Mesenchymal stem cell (in vitro differentiated cells and primary cell): ENCODE measurements around the gene INVS.
"Not testable (repeated sequence)": the region's sequence is repeated elsewhere in the genome, so short reads cannot be mapped to it uniquely, and the experiment has no call there.

Experiments
- DNase-seq: peaks from one replicate; pipeline ENCODE4 v3.0.0-alpha.2; 2013
- H2AFZ ChIP-seq: one replicate; pipeline ENCODE4 v1.6.1; 2013; ENCODE audit warnings: low read depth, mild to moderate bottlenecking, control low read depth, inconsistent platforms, low read length, moderate library complexity
- H2AK5ac ChIP-seq: 2 replicates; pipeline ENCODE4 v1.6.1; 2013; ENCODE audit warnings: low read length, moderate library complexity, mild to moderate bottlenecking, inconsistent platforms; ENCODE audit not compliant: severe bottlenecking
- H2BK120ac ChIP-seq: one replicate; pipeline ENCODE4 v1.6.1; 2013; ENCODE audit warnings: low read depth, mild to moderate bottlenecking, inconsistent platforms, low read length, moderate library complexity
- H2BK12ac ChIP-seq, 2 experiments: one replicate each; pipeline ENCODE4 v1.6.1; 2013; ENCODE audit warnings: inconsistent platforms in 2 of 2, low read length in 2 of 2, mild to moderate bottlenecking in 2 of 2, moderate library complexity in 2 of 2, control low read depth in 1 of 2
- H2BK15ac ChIP-seq: one replicate; pipeline ENCODE4 v1.6.1; 2013; ENCODE audit warnings: mild to moderate bottlenecking, low read depth, inconsistent platforms; ENCODE audit not compliant: poor library complexity, severe bottlenecking
- H2BK5ac ChIP-seq: 2 replicates; pipeline ENCODE4 v1.6.1; 2013; ENCODE audit warnings: low read depth, mild to moderate bottlenecking, low read length, control low read depth, inconsistent platforms; ENCODE audit not compliant: poor library complexity, severe bottlenecking
- H3K14ac ChIP-seq, 2 experiments: one replicate each; pipeline ENCODE4 v1.6.1; 2013; ENCODE audit warnings: inconsistent platforms in 2 of 2, low read length in 2 of 2, control low read depth in 1 of 2, mild to moderate bottlenecking in 1 of 2, moderate library complexity in 1 of 2
- H3K18ac ChIP-seq, 2 experiments: one replicate each; pipeline ENCODE4 v1.6.1; 2013; ENCODE audit warnings: inconsistent platforms in 2 of 2, low read length in 2 of 2, control low read depth in 1 of 2, low read depth in 1 of 2, mild to moderate bottlenecking in 1 of 2
- H3K23ac ChIP-seq, 2 experiments: one replicate each; pipeline ENCODE4 v1.6.1; 2013; ENCODE audit warnings: inconsistent platforms in 2 of 2, low read length in 2 of 2, mild to moderate bottlenecking in 2 of 2, moderate library complexity in 2 of 2, control low read depth in 1 of 2
- H3K27ac ChIP-seq: 2 replicates; pipeline ENCODE4 v1.5.1; 2013; ENCODE audit warnings: mild to moderate bottlenecking, moderate library complexity, low read length, control low read depth, inconsistent platforms; ENCODE audit not compliant: poor library complexity, severe bottlenecking
- H3K27me3 ChIP-seq, 2 experiments: 2 replicates each; pipeline versions ENCODE4 v1.6.1 to v1.7.0; 2013; ENCODE audit warnings: low read length in 2 of 2, mild to moderate bottlenecking in 2 of 2, moderate library complexity in 2 of 2, control low read depth in 1 of 2, inconsistent platforms in 1 of 2; ENCODE audit not compliant: control insufficient read depth in 1 of 2, insufficient read depth in 1 of 2
- H3K36me3 ChIP-seq, 2 experiments: 2 replicates each; pipeline versions ENCODE4 v1.6.1 to v1.7.0; 2013; ENCODE audit warnings: low read length in 2 of 2, control low read depth in 1 of 2, inconsistent platforms in 1 of 2, low read depth in 1 of 2, mild to moderate bottlenecking in 1 of 2; ENCODE audit not compliant: insufficient read depth in 2 of 2, control insufficient read depth in 1 of 2
- H3K4ac ChIP-seq, 2 experiments: one replicate each; pipeline ENCODE4 v1.6.1; 2013; ENCODE audit warnings: inconsistent platforms in 2 of 2, low read length in 2 of 2, mild to moderate bottlenecking in 2 of 2, moderate library complexity in 2 of 2, control low read depth in 1 of 2, low read depth in 1 of 2
- H3K4me1 ChIP-seq: 2 replicates; pipeline ENCODE4 v1.6.1; 2013; ENCODE audit warnings: low read depth, low read length, control low read depth; ENCODE audit not compliant: control insufficient read depth, insufficient read depth
- H3K4me2 ChIP-seq: 2 replicates; pipeline ENCODE4 v1.6.1; 2013; ENCODE audit warnings: low read length, mild to moderate bottlenecking, inconsistent platforms; ENCODE audit not compliant: poor library complexity, severe bottlenecking
- H3K4me3 ChIP-seq, 2 experiments: 2 replicates each; pipeline versions ENCODE4 v1.5.1 to v1.7.0; 2013; ENCODE audit warnings: low read length in 2 of 2, mild to moderate bottlenecking in 2 of 2, control low read depth in 1 of 2, low read depth in 1 of 2; ENCODE audit not compliant: insufficient read depth in 1 of 2
- H3K79me1 ChIP-seq: replicated peaks from 2 replicates; pipeline ENCODE4 v1.6.1; 2013; ENCODE audit warnings: mild to moderate bottlenecking, control low read depth, low read length, inconsistent platforms; ENCODE audit not compliant: poor library complexity, severe bottlenecking
- H3K9ac ChIP-seq: 2 replicates; pipeline ENCODE4 v1.7.0; 2013; ENCODE audit warnings: mild to moderate bottlenecking, low read length, moderate library complexity
- H3K9me3 ChIP-seq: 2 replicates; pipeline ENCODE4 v1.7.0; 2013; ENCODE audit warnings: mild to moderate bottlenecking, low read length; ENCODE audit not compliant: control insufficient read depth
- H4K8ac ChIP-seq: one replicate; pipeline ENCODE4 v1.6.1; 2013; ENCODE audit warnings: inconsistent platforms, mild to moderate bottlenecking, low read length, moderate library complexity
- H4K91ac ChIP-seq: one replicate; pipeline ENCODE4 v1.6.1; 2013; ENCODE audit warnings: mild to moderate bottlenecking, low read length, inconsistent platforms
- WGBS: methylation state at CpG from one replicate; pipeline ENCODE4 v1.1.7; 2013; ENCODE audit warnings: mixed read lengths; 5-methylcytosine and 5-hydroxymethylcytosine counted together

Gene INVS

GRCh38 chr9:100063185-100063584, 35.9 kb upstream of the INVS start:
- peaks cover 0 to 15% of the 10 kb centered on the region in 2 experiments for H3K36me3 ChIP-seq
- peak overlapping the region; percentile 23 for H3K27ac ChIP-seq
- H3K4ac ChIP-seq, result no peak overlapping the region
- H3K18ac ChIP-seq, result no peak overlapping the region
- H2BK120ac ChIP-seq, result no peak overlapping the region
- H2BK5ac ChIP-seq, result no peak overlapping the region
- H3K9me3 ChIP-seq, result no peaks in the 10 kb centered on the region
- H3K14ac ChIP-seq, result no peak overlapping the region
- H4K91ac ChIP-seq, result no peak overlapping the region
- no peak overlapping the region for H3K23ac ChIP-seq
- no peak overlapping the region for H3K4me3 ChIP-seq
- H3K9ac ChIP-seq, result peak overlapping the region; percentile 5
- H2BK15ac ChIP-seq, result no peak overlapping the region
- no peak overlapping the region for H2BK12ac ChIP-seq
- peak; percentile 39 for DNase-seq
- H2AK5ac ChIP-seq, result no peak overlapping the region
- peaks cover 9% of the 10 kb centered on the region for H3K79me1 ChIP-seq
- H3K4me2 ChIP-seq, result no peak overlapping the region
- WGBS, result 0% methylated on average over 2 of the region's 3 CpGs
- H2AFZ ChIP-seq, result no peak overlapping the region
- H4K8ac ChIP-seq, result no peak overlapping the region
- H3K27me3 ChIP-seq, result no peaks in the 10 kb centered on the region
- H3K4me1 ChIP-seq, result peaks cover 1% of the 10 kb centered on the region

DNA sequence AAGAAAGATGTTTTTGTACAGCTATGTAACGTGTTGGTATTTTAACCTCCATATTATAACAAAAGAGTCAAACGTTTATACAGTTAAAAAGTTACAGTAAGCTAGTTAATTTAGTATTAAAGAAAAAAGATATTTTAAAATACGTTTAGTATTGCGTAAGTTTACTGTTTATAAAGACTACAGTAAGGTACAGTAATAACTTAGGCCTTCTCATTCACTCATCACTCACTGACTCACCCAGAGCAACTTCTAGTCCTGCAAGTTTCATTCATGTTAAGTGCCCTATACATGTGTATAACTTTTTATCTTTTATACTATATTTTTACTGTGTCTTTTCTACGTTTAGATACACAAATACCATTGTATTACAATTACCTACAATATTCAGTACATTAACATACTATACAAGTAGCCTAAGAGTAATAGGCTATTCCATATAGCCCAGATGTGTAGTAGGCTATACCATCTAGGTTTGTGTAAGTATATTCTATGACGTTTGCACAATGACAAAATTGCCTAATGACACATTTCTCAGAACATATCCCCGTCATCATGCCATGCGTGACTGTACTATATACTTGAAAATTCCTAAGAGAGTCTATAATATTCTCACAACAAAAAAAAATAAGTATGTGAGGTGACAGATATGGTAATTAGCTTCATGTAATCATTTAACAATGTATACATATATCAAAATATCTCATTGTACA, 34.0 kb upstream of the INVS start:
- no peak overlapping the region for H2AK5ac ChIP-seq
- H2AFZ ChIP-seq, result no peak overlapping the region
- peaks cover 5% of the 10 kb centered on the region for H3K79me1 ChIP-seq
- no peak overlapping the region for H3K4ac ChIP-seq
- DNase-seq, result peak; percentile 76
- no peak overlapping the region for H2BK15ac ChIP-seq
- H2BK12ac ChIP-seq, result no peak overlapping the region
- H3K27ac ChIP-seq, result no peak overlapping the region
- no peaks in the 10 kb centered on the region for H3K36me3 ChIP-seq
- H3K4me3 ChIP-seq, result no peak overlapping the region
- H3K23ac ChIP-seq, result no peak overlapping the region
- peak overlapping the region; percentile 49 for H3K9ac ChIP-seq
- H2BK120ac ChIP-seq, result no peak overlapping the region
- WGBS, result no CpG with 5 or more reads among the region's 8 CpGs
- no peak overlapping the region for H4K91ac ChIP-seq
- H3K4me1 ChIP-seq, result peaks cover 1% of the 10 kb centered on the region
- no peak overlapping the region for H3K14ac ChIP-seq
- no peak overlapping the region for H4K8ac ChIP-seq
- no peak overlapping the region for H3K18ac ChIP-seq
- no peaks in the 10 kb centered on the region for H3K27me3 ChIP-seq
- H3K4me2 ChIP-seq, result no peak overlapping the region
- H3K9me3 ChIP-seq, result no peaks in the 10 kb centered on the region
- no peak overlapping the region for H2BK5ac ChIP-seq

DNA sequence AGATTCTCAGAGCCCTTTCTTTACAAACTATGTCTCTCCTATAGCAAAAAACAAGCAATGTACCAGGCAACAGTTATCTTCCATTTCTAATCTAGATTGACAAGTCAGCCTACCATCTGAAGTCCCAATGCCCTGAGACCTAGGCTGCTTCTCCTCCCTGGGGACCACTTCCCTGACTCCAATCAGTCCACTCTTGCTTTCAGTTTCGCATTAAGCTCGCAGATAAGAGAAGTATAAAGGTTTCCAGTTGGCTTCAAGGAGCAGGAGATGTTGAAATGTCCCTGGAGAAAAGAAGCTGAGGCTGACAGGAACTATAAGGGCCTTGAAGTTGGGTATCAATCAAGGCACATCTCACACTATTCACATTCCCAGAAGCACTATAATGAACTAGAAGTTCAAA, 32.5 kb upstream of the INVS start:
- Histone ChIP-seq H3K18ac (no peak overlapping the region), H3K27me3 (no peaks in the 10 kb centered on the region), H3K27ac (no peak overlapping the region), H2BK120ac (no peak overlapping the region), H3K9me3 (no peaks in the 10 kb centered on the region), H2AFZ (no peak overlapping the region), H3K79me1 (peaks cover 9% of the 10 kb centered on the region), H4K91ac (no peak overlapping the region), H2BK15ac (no peak overlapping the region), H4K8ac (no peak overlapping the region), H2BK12ac (no peak overlapping the region), H2AK5ac (no peak overlapping the region), H3K9ac (peak overlapping the region; percentile 64), H3K4me2 (no peak overlapping the region), H2BK5ac (no peak overlapping the region), H3K4me3 (peak overlapping the region in 1 of 2 experiments; percentile 67), H3K23ac (no peak overlapping the region), H3K36me3 (no peaks in the 10 kb centered on the region), H3K14ac (no peak overlapping the region), H3K4ac (no peak overlapping the region), H3K4me1 (peaks cover 1% of the 10 kb centered on the region)
- peak; percentile 86 for DNase-seq
- no CpG with 5 or more reads among the region's 2 CpGs for WGBS

DNA sequence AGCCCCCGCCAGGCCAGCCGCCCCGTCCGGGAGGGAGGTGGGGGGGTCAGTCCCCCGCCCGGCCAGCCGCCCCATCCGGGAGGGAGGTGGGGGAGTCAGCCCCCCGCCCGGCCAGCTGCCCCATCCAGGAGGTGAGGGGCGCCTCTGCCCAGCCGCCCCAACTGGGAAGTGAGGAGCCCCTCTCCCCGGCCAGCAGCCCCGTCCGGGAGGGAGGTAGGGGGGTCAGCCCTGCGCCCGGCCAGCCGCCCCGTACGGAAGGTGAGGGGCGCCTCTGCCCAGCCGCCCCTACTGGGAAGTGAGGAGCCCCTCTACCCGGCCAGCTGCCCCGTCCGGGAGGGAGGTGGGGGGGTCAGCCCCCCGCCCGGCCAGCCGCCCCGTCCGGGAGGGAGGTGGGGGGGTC, 31.1 kb upstream of the INVS start:
- not testable (repeated sequence) for H2BK120ac ChIP-seq, H2BK12ac ChIP-seq, H2AFZ ChIP-seq, H3K4me2 ChIP-seq, H3K4me1 ChIP-seq, H3K4me3 ChIP-seq, H3K14ac ChIP-seq, H3K79me1 ChIP-seq, H2BK15ac ChIP-seq, H3K36me3 ChIP-seq, H3K27me3 ChIP-seq, H3K18ac ChIP-seq, H3K4ac ChIP-seq, H3K9me3 ChIP-seq, H2AK5ac ChIP-seq, H2BK5ac ChIP-seq, DNase-seq, H3K9ac ChIP-seq, H4K91ac ChIP-seq, H3K23ac ChIP-seq, H3K27ac ChIP-seq, H4K8ac ChIP-seq
- WGBS, result 98% methylated on average over 9 of the region's 30 CpGs
